Astrocyte (in vitro differentiated cells and primary cell): ENCODE data around the gene CHD6.

Experiments
- CTCF ChIP-seq: IDR thresholded peaks from 2 replicates; pipeline ENCODE4 v1.5.1; 2011; ENCODE audit warnings: low read depth, mild to moderate bottlenecking, inconsistent platforms, low read length, moderate library complexity; ENCODE audit not compliant: insufficient read depth
- EZH2 ChIP-seq: IDR thresholded peaks from 2 replicates; pipeline ENCODE4 v1.6.1; 2012; ENCODE audit warnings: mild to moderate bottlenecking, low read length, inconsistent platforms; ENCODE audit not compliant: insufficient read depth

- TF ChIP-seq EZH2: no peak
- TF ChIP-seq CTCF: no peak
Measured at GRCh38 chr20:41540459-41540858, 77.7 kb downstream of the CHD6 start.
